Ramos (cell line): ENCODE data around the gene KRTAP4-9.
"Not testable (repeated sequence)": the region's sequence is repeated elsewhere in the genome, so short reads cannot be mapped to it uniquely, and the experiment has no call there.

Experiments used
- in situ Hi-C: fragments of 300-500 bp; cut with MboI; formaldehyde crosslinking; loops from one replicate; pipeline ENCODE4 v1.14.3; 2022; ENCODE audit warnings: low sequenced_read_pairs; ENCODE audit not compliant: unreplicated experiment

The KRTAP4-9 gene

DNA sequence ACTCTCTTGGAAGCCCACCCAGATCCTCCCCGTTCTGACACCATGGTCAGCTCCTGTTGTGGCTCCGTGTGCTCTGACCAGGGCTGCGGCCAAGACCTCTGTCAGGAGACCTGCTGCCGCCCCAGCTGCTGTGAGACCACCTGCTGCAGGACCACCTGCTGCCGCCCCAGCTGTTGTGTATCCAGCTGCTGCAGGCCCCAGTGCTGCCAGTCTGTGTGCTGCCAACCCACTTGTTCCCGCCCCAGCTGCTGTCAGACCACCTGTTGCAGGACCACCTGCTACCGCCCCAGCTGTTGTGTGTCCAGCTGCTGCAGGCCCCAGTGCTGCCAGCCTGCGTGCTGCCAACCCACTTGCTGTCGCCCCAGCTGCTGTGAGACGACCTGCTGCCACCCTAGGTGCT lies at the start of gene KRTAP4-9:
Gene KRTAP4-9 (plus strand): TSS at position 43 of the 400 bp plus-strand sequence. CDS start 0 bp downstream, at position 43.
- in situ Hi-C loops, result not testable (repeated sequence)

DNA sequence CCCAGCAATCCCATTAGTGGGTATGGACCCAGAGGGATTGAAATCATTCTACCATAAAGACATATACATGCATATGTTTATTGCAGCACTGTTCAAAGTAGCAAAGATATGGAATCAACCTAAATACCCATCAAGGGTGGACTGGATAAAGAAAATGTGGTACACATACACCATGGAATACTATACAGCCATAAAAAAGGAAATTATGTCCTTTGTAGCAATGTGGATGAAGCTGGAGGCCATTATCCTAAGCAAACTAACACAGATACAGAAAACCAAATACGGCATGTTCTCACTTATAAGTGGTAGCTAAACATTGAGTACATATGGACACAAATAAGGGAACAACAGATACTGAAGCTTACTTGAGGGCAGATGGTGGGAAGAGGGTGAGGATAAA lies 47.6 kb upstream of the KRTAP4-9 start:
- in situ Hi-C loops, result no loop called here

DNA sequence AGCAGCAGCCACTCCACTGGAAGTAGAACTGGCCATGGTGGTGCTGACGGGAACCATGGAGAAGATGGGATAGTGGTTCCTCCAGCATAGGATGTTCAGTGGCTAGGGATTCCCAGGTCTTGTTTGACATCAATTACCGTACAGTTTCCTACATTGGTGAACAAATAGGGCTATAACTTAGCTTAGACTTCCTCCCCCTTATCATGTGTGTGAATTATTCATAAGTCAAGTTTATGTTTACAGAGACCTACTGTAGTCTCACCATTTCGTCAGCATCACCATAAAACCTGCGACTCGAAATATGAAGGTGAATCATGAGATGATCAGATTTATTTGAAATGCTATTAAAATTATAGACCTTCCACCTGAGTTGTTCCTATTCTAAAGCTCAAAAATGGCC lies 46.4 kb upstream of the KRTAP4-9 start:
- in situ Hi-C loops, result no loop called here

DNA sequence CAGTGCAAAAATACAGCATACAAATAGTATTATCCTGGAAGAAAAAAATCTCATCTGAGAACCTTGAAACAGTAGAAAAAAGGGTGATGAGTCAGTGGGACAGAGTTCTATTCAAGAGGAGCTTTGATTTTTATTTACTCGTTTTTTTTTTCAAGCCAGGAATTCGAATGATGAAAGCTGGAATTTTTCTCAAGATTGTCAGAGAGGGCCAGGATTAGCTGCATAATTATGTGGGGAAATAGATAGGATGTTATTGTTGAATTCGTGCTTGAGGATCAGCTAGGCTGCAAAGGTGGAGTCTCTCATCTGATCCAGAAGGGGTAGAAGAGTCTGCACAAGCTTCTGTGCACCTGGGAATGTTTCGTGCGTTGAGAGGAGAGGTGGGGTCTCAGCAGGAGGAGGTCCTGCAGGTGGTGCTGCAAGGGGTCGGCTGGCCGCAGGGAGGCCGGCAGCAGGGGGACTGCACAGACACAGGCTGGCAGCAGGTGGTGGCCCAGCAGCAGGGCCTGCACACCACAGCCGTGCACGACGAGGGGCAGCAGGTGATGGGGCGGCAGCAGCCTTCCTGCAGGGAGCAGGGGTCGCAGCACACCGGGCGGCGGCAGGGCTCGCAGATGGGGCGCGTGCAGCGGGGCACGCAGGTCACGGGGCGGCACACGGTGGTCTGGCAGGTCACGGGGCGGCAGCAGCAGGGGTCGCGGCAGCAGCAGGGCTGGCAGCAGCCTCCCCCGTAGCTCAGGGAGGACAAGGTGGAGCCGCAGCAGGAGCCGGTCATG lies 45.7 kb upstream of the KRTAP4-9 start:
- in situ Hi-C loops, result not testable (repeated sequence)

DNA sequence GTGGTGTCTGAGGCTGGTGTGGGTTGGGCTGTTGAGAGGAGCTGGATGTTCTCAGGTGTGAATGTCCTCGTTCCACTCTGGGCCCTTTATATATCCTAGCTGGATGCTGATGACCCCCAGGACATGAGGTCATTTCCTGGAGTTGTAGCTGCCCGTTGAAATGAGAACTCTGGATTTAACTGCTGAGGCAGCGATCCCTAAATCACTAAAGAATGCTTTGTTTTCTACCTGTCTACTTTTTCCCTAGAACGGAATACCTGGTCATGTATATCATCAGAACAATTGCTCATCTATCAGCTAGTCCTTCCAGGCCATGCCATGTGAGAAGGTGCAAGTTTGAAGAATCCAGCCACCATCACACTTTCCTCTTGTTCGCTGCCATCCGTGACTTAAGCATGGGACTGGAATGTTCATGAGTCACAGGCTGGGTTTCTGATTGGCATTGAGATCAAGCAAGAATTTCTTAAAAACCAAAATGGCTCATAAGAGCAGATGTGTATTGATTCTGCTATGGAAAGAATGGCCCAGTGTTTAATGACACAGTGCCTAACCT lies 45.1 kb upstream of the KRTAP4-9 start, which contains the start of gene KRTAP2-3:
Gene KRTAP2-3 (minus strand): TSS at position 63 of the 553 bp plus-strand sequence. CDS start 64 bp downstream, outside the sequence.
- in situ Hi-C loops, result no loop called here

DNA sequence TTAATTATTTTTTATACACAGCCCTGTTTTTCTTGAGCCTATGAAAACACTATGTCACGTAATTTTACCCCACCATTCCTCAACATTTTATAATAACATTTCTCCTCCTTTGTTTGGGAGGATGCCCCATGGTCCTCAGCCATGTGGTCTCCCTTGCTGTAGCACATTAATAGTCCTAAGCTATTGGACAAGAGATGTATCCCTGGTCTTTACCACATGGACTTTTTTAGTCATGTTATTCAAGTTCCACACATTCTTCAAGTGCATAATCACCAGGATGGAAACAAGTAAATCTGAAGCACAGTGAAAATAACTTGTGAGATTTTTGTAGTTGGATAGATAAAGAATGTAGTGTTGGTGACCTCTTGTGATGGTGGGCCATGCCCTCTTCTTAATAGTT lies 43.2 kb upstream of the KRTAP4-9 start:
- in situ Hi-C loops, result no loop called here

DNA sequence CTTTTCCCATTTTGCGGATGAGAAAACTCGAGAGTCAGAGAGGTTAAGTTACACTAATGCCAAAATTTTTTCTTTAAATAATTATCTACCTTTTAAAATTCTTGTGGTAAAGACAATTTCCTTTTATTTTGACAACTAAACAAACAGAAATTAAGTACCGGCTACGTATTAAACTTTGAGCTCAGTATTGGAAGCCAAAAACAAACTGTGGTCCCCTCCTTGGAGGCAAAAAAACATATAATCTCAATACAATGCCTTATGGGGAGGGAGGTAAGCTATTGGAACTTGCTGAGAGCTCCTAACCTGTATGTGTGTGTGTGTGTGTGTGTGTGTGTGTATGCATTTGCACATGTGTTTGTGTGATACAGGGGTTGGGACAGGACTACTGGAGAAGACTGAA lies 41.7 kb upstream of the KRTAP4-9 start:
- in situ Hi-C loops, result no loop called here

DNA sequence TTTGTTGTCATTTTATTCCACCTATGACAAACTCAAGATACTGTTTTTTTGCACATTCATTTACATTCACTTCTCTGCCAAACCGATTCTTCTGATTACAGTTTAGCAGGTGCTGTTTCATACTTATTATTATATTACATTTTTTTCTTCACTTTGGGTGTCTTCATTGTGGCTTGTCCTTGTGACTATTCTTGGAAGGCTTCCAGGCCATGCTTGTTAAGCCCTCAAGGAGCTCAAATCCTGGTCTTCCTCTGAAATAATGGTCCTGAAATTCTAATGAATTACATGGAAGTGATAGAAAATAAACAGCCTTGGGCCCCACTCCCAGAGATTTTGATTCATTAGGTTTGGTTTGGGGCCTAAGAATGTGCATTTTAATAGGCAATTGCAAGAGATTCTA lies 40.9 kb upstream of the KRTAP4-9 start:
- in situ Hi-C loops, result no loop called here

DNA sequence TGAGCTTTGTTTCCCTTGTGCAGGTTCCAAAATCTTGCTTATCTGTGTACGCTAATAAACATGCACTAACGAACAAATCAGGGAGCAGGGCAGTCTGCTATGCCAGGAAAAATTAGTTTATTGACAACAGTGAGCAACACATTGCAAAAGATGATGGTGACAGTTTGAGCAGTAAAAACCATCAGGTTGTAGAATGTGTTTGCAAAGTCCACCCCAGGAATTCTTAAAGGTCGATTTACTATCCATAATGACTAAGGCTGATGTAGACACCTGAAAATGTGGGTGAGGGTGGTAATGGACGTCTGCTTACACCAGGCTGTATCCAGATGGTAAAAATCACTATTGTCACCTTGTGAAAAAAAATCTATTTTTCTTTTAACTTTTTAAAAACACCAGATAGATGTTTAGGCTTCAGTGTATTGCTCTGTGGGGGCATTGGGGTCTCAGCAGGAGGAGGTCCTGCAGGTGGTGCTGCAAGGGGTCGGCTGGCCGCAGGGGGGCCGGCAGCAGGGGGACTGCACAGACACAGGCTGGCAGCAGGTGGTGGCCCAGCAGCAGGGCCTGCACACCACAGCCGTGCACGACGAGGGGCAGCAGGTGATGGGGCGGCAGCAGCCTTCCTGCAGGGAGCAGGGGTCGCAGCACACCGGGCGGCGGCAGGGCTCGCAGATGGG lies 40.0 kb upstream of the KRTAP4-9 start:
- in situ Hi-C loops, result not testable (repeated sequence)

DNA sequence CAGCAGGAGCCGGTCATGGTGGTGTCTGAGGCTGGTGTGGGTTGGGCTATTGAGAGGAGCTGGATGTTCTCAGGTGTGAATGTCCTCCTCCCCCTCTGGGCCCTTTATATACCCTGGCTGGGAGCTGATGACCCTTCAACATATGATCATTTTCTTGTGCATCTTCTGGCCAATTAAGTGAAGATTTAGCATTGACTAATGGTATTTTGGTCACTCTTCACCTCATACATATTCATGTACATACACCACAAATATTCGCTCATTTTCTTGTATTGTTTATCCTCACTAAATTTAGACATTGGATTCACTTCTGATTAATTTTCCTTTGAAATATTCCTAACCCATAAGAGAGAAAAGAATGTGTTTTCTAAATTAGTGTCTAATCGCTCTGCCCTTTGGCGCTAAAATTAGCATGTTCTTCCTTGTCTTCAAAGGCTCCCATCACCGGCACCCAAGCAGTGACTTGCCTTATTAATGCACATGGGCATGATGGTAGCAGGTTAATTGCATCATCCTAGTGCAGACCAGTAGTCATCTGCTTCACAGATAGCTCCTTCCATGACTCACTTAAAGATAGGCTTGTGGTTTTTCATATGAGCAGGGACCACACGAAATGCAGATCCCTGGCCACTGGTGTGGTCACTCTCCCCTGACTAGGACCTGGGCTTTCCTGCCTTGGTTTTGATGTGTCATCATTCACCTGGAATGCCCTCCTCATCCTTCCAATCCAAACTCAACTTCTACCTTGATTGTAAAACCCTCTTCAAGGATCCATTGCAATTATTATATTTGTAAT lies 39.2 kb upstream of the KRTAP4-9 start, which contains the start of gene KRTAP2-4:
Gene KRTAP2-4 (minus strand): TSS at position 51 of the 796 bp plus-strand sequence. CDS start 34 bp downstream, at position 17.
- in situ Hi-C loops, result no loop called here

DNA sequence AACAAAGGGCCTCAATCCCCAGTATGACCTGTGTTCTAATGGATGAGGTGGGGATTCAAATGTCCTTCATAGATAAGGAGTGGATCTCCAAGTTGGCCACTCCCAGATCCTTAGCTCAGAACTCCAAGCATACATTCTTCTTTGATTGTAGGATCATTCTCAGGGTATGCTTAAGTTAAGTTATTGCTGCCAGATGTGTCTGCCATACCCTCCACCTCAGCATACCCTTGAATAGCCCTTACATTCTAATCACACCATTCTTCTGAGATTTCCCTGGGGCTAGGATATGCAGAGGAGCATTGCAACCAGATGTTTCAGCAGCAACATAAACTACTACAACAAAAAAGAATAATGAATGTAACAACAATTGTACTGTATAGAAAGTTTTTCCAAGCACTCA lies 37.9 kb upstream of the KRTAP4-9 start:
- in situ Hi-C loops, result no loop called here

DNA sequence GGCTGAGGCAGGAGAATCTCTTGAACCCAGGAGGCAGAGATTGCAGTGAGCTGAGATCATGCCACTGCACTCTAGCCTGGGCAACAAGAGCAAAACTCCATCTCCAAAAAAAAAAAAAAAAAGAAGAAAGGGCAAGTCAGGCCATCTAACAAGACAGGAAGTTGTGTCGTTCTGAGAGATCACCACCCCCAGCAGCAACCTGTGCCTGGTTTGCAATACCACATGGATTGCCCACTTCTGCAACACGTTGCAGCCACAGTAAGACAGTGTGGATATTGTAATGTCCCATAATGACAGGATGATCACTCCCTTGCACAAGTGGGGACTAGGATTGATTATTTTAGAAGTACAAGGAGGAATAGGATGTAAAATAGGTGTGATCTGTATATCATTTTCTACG lies 36.2 kb upstream of the KRTAP4-9 start:
- in situ Hi-C loops, result no loop called here

DNA sequence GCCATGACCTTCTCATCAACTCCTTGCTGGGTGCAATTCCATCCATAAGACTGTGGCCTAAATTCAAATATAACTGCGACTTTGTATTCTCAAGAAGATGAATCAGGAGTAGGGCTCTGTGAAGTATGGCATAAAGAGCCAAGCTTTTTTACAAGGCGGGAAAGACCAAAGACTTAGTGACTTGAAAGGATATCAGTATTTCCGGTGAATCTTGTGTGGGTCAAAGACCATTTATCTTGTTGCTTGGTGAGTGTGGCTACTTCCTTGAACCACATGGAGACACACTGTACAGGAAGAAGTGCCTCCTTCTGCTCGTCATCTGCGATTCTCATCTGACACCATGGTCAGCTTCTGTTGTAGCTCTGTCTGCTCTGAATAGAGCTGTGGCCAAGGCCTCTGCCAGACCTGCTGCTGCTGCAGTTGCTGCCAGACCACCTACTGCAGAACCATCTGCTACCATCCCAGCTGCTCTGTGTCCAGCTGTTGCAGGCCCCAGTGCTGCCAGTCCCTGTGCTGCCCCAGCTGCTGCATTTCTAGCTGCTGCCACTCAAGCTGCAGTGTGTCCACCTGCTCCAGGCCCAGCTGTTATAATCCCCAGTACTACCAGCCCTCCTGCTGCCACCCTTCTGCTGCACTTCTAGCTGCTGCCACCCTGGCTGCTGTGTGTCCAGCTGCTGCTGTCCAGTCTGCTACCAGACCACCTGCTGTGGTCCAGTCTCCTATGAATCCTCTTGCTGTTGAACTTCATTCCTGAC lies 33.4 kb upstream of the KRTAP4-9 start:
- in situ Hi-C loops, result no loop called here

DNA sequence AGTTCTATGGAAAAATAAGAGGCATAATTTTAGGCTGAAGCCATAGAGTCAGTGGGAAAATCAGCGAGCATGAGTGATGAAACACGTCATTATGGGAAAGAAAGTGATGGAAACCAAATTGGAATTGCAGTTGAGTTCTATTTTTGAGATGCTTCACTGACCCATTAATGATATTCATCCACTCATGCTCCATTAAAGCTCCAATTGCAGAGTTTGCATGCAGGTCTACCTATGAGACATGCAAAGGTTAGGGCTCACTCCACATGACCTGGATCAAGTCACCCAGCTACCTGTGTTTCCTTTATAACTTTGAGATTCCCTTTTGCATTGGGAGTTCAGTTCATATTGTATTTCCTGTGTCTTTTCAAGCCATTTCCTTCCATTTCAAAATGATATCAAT lies 31.5 kb upstream of the KRTAP4-9 start:
- in situ Hi-C loops, result no loop called here

DNA sequence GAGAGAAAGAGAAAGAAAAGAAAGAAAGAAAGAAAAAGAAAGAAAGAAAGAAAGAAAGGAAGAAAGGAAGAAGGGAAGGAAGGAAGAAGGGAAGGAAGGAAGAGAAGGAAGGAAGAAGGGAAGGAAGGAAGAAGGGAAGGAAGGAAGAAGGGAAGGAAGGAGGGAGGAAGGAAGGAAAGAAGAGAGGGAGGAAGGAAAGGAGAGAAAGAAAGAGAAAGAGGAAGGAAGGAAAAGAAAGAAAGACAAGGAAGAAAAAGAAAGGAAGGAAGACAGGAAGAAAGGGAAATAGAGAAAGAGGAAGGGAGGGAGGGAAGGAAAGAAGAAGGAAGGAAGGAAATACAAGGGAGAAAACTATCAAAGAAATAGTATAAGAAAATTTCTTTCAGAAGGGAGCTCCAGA lies 28.4 kb upstream of the KRTAP4-9 start:
- in situ Hi-C loops, result no loop called here

DNA sequence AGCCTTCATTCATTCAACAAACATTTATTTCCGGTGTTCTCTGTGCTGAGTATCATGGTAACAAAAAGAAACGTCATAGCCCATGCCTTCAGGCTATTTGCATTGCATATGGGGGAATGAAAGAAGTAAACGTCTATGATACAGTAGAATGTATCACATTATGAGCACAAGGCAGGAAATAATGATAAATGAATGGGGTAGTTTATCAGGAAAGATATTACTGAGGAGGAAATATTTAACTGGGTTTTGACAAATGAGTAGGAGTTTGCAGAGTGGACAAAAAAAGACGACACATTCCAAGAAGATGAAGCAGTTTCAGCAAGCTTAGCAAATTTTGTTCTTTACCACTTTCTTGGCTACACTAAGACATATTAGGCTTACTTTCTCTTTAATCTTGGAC lies 22.6 kb upstream of the KRTAP4-9 start:
- in situ Hi-C loops, result no loop called here

DNA sequence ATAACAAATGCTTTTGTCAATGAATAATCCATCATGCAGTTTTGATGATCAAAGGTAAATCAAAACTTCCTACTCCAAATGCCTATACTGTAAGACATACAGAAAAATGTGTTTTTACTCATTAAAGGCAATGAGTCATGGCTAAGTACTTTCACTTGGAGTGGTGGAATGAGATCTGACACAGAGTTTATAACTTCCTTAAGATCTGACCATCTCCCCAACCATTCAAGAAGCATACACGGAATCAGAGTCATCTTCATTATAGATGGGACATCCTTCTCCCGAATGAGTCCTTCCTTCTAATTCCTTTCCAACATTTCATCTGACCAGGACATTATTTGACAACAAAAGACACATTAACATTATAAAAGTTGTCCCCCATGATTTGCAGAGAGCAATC lies 21.8 kb upstream of the KRTAP4-9 start:
- in situ Hi-C loops, result not testable (repeated sequence)

DNA sequence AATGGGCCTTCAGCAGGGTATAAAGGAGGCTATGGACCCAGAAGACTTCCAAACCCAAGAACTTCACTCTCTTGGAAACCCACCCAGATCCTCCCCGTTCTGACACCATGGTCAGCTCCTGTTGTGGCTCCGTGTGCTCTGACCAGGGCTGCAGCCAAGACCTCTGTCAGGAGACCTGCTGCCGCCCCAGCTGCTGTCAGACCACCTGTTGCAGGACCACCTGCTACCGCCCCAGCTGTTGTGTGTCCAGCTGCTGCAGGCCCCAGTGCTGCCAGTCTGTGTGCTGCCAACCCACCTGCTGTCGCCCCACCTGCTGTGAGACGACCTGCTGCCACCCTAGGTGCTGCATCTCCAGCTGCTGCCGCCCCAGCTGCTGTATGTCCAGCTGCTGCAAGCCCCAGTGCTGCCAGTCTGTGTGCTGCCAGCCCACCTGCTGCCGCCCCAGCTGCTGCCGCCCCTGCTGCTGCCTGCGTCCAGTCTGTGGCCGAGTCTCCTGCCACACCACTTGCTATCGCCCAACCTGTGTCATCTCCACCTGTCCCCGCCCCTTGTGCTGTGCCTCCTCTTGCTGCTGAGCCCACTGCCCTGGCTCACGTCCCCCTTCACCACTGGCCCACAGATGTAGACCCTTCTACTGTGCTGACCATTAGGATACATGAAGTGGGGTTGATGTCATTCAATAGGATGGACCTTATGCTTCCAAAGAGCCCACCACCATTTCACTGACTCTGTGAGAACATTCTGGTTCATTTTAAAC lies 20.9 kb upstream of the KRTAP4-9 start, which contains the start of gene KRTAP4-7:
Gene KRTAP4-7 (plus strand): TSS at position 51 of the 757 bp plus-strand sequence. CDS start 57 bp downstream, at position 108.
- in situ Hi-C loops, result not testable (repeated sequence)
